ENCODE measurements around the gene SEBOX. TPM values are rescaled to one million over a fixed set of nuclear protein-coding genes. Genes with fewer than 3 reads are reported as not detected.

Gene SEBOX
- total and polyA plus RNA-seq, 4 donors = not detected

GRCh38 chr17:28344435-28344901 is 20.5 kb downstream of the SEBOX start:
- 92 to 94% methylated on average over 19 of the region's 19 CpGs for WGBS, 2 donors
- Histone ChIP-seq H3K9ac (ENCODE audit: insufficient read depth in 1 of 2, low read length in 2 of 2) (no peak overlapping the region), H3K27ac (ENCODE audit: low read depth in 1 of 2, low read length in 1 of 2) (peak overlapping the region in 1 of 2 donors; percentile 9), H3K9me3 (ENCODE audit: control insufficient read depth in 4 of 4, insufficient read depth in 3 of 4, low read length in 3 of 4) (no peaks in the 10 kb centered on the region), H3K4me1 (ENCODE audit: control insufficient read depth in 5 of 5, insufficient read depth in 5 of 5, low read length in 5 of 5) (peaks cover 0 to 4% (median 0%) of the 10 kb centered on the region in 5 donors), H3K36me3 (ENCODE audit: control insufficient read depth in 4 of 4, insufficient read depth in 4 of 4, low read length in 4 of 4) (peaks cover 18 to 73% (median 63%) of the 10 kb centered on the region in 4 donors), H3K4me3 (no peak overlapping the region), H3K27me3 (ENCODE audit: control insufficient read depth in 3 of 3, insufficient read depth in 3 of 3, low read length in 2 of 3) (no peaks in the 10 kb centered on the region)
- DNase-seq (no peak), ATAC-seq (ENCODE audit: insufficient read depth, low FRiP score) (no peak)
- no peak for TF ChIP-seq CTCF (IDR thresholded peaks at IDR 0.05; ENCODE audit: control extremely low read depth, extremely low read depth)

- WGBS, 2 donors = 91% methylated on average over 9 of the region's 9 CpGs
- no peak for DNase-seq
- H3K9ac ChIP-seq (ENCODE audit: insufficient read depth in 1 of 2, low read length in 2 of 2) = no peak overlapping the region
- peaks cover 18 to 72% (median 59%) of the 10 kb centered on the region in 4 donors for H3K36me3 ChIP-seq (ENCODE audit: control insufficient read depth in 4 of 4, insufficient read depth in 4 of 4, low read length in 4 of 4)
- no peaks in the 10 kb centered on the region for H3K9me3 ChIP-seq (ENCODE audit: control insufficient read depth in 4 of 4, insufficient read depth in 3 of 4, low read length in 3 of 4)
- no peak overlapping the region for H3K27ac ChIP-seq (ENCODE audit: low read depth in 1 of 2, low read length in 1 of 2)
- no peak for ATAC-seq (ENCODE audit: insufficient read depth, low FRiP score)
- H3K4me1 ChIP-seq (ENCODE audit: control insufficient read depth in 5 of 5, insufficient read depth in 5 of 5, low read length in 5 of 5) = peaks cover 0 to 8% (median 0%) of the 10 kb centered on the region in 5 donors
- no peak for TF ChIP-seq CTCF (IDR thresholded peaks at IDR 0.05; ENCODE audit: control extremely low read depth, extremely low read depth)
- H3K27me3 ChIP-seq (ENCODE audit: control insufficient read depth in 3 of 3, insufficient read depth in 3 of 3, low read length in 2 of 3) = no peaks in the 10 kb centered on the region
- no peak overlapping the region for H3K4me3 ChIP-seq
These were observed 21.0 kb downstream of the SEBOX start for GRCh38 chr17:28344011-28344410.

GRCh38 chr17:28343491-28343932 is 21.5 kb downstream of the SEBOX start:
- H3K9ac ChIP-seq (ENCODE audit: insufficient read depth in 1 of 2, low read length in 2 of 2) = no peak overlapping the region
- H3K27ac ChIP-seq (ENCODE audit: low read depth in 1 of 2, low read length in 1 of 2) = no peak overlapping the region
- no peaks in the 10 kb centered on the region for H3K9me3 ChIP-seq (ENCODE audit: control insufficient read depth in 4 of 4, insufficient read depth in 3 of 4, low read length in 3 of 4)
- TF ChIP-seq CTCF (IDR thresholded peaks at IDR 0.05; ENCODE audit: control extremely low read depth, extremely low read depth) = no peak
- DNase-seq = no peak
- H3K4me3 ChIP-seq = no peak overlapping the region
- ATAC-seq (ENCODE audit: insufficient read depth, low FRiP score) = no peak
- H3K4me1 ChIP-seq (ENCODE audit: control insufficient read depth in 5 of 5, insufficient read depth in 5 of 5, low read length in 5 of 5) = peaks cover 0 to 8% (median 0%) of the 10 kb centered on the region in 5 donors
- 84 to 87% methylated on average over 10 of the region's 10 CpGs for WGBS, 2 donors
- H3K27me3 ChIP-seq (ENCODE audit: control insufficient read depth in 3 of 3, insufficient read depth in 3 of 3, low read length in 2 of 3) = no peaks in the 10 kb centered on the region
- H3K36me3 ChIP-seq (ENCODE audit: control insufficient read depth in 4 of 4, insufficient read depth in 4 of 4, low read length in 4 of 4) = peaks cover 14 to 68% (median 54%) of the 10 kb centered on the region in 4 donors

- DNase-seq (no peak), ATAC-seq (ENCODE audit: insufficient read depth, low FRiP score) (no peak)
- no peaks in the 10 kb centered on the region for H3K27me3 ChIP-seq (ENCODE audit: control insufficient read depth in 3 of 3, insufficient read depth in 3 of 3, low read length in 2 of 3)
- H3K4me1 ChIP-seq (ENCODE audit: control insufficient read depth in 5 of 5, insufficient read depth in 5 of 5, low read length in 5 of 5) = peaks cover 0 to 8% (median 0%) of the 10 kb centered on the region in 5 donors
- no peak overlapping the region for H3K9ac ChIP-seq (ENCODE audit: insufficient read depth in 1 of 2, low read length in 2 of 2)
- no peaks in the 10 kb centered on the region for H3K9me3 ChIP-seq (ENCODE audit: control insufficient read depth in 4 of 4, insufficient read depth in 3 of 4, low read length in 3 of 4)
- WGBS, 2 donors = 93 to 94% methylated on average over 14 of the region's 14 CpGs
- no peak for TF ChIP-seq CTCF (IDR thresholded peaks at IDR 0.05; ENCODE audit: control extremely low read depth, extremely low read depth)
- H3K36me3 ChIP-seq (ENCODE audit: control insufficient read depth in 4 of 4, insufficient read depth in 4 of 4, low read length in 4 of 4) = peaks cover 14 to 59% (median 51%) of the 10 kb centered on the region in 4 donors
- no peak overlapping the region for H3K27ac ChIP-seq (ENCODE audit: low read depth in 1 of 2, low read length in 1 of 2)
- no peak overlapping the region for H3K4me3 ChIP-seq
These were observed 22.7 kb downstream of the SEBOX start for GRCh38 chr17:28342313-28342712.

All from lung (tissue), 12 donors.